Retinal pigment epithelial cell (primary cell): Measurements from ENCODE around the gene MLLT10.

Source experiments
- DNase-seq: peaks from one replicate; pipeline ENCODE4 v3.0.0-alpha.2; 2010; ENCODE audit warnings: low read depth
- H3K4me3 ChIP-seq: 2 replicates; pipeline ENCODE4 v1.5.1; 2011; ENCODE audit warnings: mild to moderate bottlenecking, low read length, control low read depth, moderate library complexity
- CTCF ChIP-seq: conservative IDR thresholded peaks from 2 replicates; pipeline ENCODE4 v1.5.1; 2011; ENCODE audit warnings: low read depth, low read length, control low read depth, inconsistent platforms

Gene MLLT10

GRCh38 chr10:21638681-21639080 lies 104.6 kb downstream of the MLLT10 start:
- no peak overlapping the region for H3K4me3 ChIP-seq
- DNase-seq: no peak
- TF ChIP-seq CTCF: no peak

DNA sequence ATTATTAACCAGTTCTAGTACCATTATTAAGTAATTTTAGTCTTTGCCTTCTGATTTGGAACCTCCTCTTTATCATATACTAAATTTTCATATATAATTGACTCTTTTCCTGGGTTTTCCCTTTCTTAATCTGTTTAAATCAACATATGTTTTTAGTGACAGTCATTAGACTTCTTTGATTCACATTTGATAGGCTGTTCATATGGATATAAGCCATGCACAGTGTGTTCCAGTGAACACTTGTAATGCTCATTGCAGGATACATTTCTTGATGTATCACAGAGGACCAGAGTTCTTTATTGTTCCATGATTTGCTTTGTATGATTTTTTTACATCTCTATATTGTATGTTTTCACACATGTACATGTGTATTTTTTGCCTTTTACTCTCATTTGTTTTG lies 114.0 kb downstream of the MLLT10 start:
- H3K4me3 ChIP-seq: no peak overlapping the region
- DNase-seq: no peak
- TF ChIP-seq CTCF: no peak

GRCh38 chr10:21649454-21649872 lies 115.4 kb downstream of the MLLT10 start:
- no peak for DNase-seq
- TF ChIP-seq CTCF: no peak
- no peak overlapping the region for H3K4me3 ChIP-seq

GRCh38 chr10:21650353-21650752 lies 116.3 kb downstream of the MLLT10 start:
- DNase-seq: no peak
- no peak overlapping the region for H3K4me3 ChIP-seq
- TF ChIP-seq CTCF: no peak

DNA sequence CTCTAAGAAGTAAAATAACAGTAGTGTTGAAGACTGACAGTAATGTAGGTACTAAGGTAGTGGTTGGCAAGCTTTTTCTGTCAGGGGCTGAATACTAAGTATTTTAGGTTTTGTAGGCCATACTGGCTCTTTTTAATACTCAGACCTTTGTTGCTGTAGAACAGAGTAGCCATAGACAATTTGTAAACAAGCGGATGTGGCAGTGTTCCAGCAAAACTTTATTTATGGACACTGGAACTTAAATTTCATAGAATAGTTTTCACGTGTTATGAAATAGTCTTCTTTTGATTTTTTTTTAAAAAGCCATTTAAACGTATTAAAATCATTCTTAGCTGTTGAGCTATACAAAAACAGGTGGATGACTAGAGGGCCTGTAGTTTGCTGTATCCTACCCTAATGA lies 121.2 kb downstream of the MLLT10 start:
- DNase-seq: no peak
- TF ChIP-seq CTCF: no peak
- no peak overlapping the region for H3K4me3 ChIP-seq

DNA sequence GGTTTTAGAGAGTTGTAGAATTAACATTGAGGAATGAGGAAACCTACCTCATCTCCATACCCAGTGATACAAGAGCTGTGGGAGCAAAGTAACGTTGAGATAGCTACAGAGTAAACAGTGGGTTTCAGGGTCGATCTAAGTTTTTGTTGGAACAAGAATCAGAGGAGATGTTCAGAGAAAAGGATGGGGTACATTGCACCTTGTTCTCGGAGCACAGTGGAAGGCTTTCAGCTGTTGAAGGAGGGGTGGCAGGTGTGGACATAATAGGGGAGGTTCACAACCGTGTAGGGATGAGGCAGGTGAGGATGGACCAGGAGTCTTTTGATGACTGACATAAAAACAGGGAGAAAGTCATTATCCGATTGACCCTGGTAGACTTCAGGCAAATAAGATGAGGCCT lies 121.7 kb downstream of the MLLT10 start:
- no peak overlapping the region for H3K4me3 ChIP-seq
- DNase-seq: no peak
- no peak for TF ChIP-seq CTCF

DNA sequence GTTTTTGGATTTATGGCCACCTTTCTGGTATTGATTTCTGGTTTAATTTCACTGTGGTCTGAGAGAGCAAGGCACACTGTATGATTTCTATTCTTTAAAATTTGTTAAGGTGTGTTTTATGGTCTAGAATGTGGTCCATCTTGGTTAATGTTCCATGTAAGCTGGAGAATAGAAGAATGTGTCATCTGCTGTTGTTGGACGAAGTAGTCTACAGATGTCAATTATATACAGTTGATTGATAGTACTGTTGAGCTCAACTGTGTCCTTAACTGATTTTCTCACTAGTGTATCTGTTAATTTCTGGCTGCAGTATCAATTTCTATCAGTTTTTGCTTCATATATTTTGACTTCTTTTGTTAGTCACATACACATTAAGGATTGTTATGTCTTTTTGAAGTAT lies 127.1 kb downstream of the MLLT10 start:
- no peak for TF ChIP-seq CTCF
- no peak overlapping the region for H3K4me3 ChIP-seq
- DNase-seq: no peak
